Measurements from ENCODE around the gene ZBED3.
"Not testable (repeated sequence)": the region's sequence is repeated elsewhere in the genome, so short reads cannot be mapped to it uniquely, and the experiment has no call there.

Gene ZBED3

DNA sequence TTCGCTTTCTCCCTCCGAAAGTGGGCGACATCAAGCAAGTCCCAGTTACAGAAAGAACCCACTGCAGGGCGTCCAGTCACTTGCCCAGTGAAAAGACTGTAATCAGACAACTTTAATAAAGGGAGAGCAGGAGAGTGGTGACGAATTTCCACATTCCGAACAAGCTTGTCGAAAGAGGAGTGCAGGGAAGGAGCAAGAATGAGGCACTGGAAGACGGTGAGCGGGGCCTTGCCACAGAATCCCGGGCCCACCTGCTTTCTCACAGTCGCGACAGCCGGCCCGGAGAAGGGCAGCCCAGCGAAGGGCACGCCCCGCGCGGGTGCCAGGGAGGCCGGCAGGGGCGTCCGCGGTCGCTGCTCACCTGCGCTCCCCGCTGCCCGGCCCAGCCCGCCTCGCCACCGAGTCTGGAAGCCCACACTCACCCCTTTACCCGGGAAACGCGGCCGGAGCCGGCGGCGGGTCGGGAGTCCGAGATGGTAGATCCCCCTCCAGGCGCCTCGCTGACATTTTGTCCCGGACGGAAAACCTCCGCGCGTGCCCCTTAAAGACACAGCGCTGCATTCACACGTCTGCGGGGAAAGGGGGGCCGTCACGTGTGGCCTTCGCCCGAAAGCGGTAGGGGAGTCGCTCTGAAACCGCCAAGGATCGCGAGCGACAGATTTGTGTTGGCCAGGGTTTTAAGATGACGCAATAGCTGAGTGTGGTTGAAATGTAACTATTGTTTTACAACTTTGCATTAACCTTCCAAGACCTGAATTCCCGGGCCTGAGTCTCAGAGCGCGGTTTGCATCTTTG, at the start of gene ZBED3:
TSS of gene ZBED3 (minus strand) at position 597 of the 795 bp plus-strand sequence. CDS start 9,407 bp downstream, outside the sequence.
- DNase-seq: peak; percentile 50

DNA sequence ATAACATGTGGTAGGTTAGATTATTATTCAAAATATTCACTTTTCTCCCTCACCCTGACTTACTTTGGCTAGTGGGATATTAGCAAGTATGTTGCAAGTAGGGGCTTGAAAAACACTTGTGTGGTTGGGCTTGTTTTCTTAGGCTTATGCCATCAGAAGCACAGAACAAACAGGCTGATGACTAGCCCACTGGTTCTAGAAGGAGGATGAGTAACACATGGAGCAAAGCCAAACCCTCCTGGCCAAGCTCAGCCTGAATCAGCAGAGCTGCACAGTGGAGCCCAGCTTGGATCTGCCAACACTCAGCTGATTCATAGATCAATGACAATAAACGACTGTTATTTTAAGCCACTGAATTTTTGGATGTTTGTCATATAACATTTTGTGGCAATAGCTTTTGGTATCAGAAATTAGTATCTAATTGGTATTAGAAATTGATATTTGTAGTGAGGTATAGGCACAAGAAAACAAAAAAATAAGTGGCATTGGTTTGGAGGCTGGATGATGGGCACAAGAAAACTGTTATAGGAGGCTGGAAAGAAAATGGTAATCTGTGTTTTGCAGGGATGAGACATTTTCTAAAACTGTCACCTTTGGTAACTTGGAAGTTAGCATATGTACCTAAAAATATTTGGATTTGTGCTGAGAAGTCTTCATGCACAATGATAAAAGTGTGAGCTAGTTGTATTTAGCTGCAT, 46.1 kb upstream of the ZBED3 start:
- no peak for DNase-seq

GRCh38 chr5:77131361-77131760, 44.3 kb upstream of the ZBED3 start:
- DNase-seq: no peak

GRCh38 chr5:77129391-77129990, 42.4 kb upstream of the ZBED3 start:
- DNase-seq: peak; percentile 3

- no peak for DNase-seq
Measured at GRCh38 chr5:77128411-77129061, 41.5 kb upstream of the ZBED3 start.

- no peak for DNase-seq
Measured at GRCh38 chr5:77123057-77123456, 36.0 kb upstream of the ZBED3 start.

DNA sequence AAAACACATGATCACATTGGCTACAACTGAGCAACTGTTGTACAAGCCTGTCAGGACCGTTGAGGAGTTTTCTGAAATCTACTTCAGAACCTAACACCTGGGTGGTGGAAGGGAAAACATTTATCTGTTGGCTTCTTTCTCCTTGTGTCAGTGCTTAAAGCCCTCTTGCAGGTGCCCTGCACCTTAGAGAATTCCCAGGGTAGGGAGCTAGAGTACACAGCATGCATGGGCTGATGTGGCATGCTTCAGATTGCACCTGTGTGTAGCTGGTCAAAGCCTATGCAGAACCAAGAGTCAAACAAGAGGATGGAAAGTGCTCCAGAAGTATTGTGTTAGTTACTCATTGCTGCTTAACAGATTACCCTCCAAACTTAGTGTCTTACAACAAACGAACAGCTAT, 33.6 kb upstream of the ZBED3 start:
- DNase-seq: no peak

GRCh38 chr5:77120086-77120485, 33.0 kb upstream of the ZBED3 start:
- DNase-seq: no peak

DNA sequence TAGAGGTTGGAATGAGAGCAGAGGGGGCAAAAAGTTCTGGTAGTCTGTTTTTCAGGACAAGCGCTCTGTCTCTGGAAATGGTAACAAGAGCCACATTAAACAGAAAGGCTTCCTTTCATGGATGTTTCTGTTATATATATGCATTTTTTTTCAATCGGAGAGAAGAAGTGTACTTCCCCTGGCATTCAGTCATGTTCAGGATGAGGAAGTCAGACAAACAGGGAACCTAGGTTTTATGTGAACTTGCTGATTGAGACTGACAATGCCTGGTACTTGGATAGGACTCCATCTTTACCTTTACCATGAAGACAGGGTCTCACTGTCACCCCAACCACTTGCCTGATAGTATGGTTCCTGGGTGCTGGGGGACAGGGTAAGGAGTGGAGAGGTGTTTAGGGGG, 30.1 kb upstream of the ZBED3 start:
- no peak for DNase-seq

GRCh38 chr5:77107035-77107434, 19.9 kb upstream of the ZBED3 start:
- DNase-seq: not testable (repeated sequence)

DNA sequence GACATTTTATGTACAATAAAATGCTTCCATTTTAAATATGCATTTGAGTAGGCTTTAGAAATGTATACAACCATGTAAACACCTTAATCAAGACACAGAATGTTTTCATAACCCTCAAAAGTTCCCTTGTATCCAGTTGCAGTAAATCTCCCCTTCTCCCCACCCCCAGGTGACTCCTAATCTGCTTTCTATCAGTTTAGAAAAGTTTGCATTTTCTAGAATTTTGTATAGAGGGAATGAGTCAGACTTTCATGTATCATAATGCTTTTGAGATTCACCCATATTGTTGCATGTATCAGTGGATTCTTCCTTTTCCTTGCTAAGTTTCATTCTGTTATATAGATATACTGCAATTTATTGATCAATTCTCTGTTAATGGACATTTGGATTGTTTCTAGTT, 17.7 kb upstream of the ZBED3 start:
- no peak for DNase-seq

DNA sequence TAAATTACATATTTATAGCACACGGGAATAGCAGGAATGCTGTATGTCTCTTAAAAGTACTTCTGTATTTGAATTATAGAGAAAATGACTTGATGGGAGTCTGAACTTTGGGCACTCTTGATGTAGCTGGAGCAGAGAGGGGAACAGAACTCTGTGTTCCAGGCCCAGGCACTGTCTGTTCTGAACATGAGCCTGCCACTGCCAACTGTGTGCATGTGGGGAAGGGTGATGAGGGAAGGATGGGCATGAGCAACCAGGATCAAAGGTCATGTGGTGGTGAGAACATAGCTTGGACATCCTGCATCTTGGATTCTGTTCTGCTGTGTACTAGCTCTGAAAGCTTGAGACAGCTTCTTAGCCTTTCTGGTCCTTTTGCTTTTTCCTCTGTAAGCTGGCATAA, 16.4 kb upstream of the ZBED3 start:
- no peak for DNase-seq

DNA sequence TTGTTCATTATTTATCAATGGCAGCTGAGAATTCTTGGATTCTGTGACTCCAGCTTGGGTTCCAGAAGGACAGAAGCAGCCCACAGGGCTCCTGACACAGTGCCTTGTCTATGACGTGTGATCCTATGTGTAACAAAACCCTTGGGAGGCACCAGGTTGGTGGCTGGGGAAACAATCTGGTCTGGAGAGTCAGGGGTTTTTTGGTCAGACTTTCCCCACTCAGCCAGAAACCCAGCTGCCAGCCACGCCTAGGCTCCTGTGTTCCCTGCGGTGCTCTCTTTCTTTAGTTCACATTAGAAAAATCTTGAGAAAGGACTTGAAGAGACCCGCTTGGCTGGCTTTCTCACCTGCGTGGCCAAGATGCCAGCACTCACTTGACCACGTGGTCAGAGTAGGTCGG, 15.5 kb upstream of the ZBED3 start:
- no peak for DNase-seq

DNA sequence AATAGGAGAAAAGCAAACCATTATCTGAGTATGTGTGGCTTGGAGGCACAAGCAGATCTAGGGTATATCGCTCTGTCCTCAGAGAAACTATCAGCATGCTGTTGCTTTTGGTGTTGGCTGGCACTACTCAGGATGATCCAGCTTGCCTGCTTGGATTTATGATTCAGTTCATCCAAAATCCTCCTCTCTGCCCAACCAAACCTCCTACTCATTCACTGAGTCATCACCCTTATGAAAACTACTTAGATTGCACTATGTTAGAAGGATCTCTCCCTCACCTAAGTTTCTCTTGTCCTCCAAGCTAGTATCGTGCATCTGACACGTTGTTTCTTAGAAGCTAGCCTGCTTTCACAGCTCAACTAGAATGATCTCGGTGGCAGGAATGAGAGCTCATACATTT, 14.2 kb upstream of the ZBED3 start:
- no peak for DNase-seq

- no peak for DNase-seq
Measured at GRCh38 chr5:77095189-77095588, 8.1 kb upstream of the ZBED3 start.

DNA sequence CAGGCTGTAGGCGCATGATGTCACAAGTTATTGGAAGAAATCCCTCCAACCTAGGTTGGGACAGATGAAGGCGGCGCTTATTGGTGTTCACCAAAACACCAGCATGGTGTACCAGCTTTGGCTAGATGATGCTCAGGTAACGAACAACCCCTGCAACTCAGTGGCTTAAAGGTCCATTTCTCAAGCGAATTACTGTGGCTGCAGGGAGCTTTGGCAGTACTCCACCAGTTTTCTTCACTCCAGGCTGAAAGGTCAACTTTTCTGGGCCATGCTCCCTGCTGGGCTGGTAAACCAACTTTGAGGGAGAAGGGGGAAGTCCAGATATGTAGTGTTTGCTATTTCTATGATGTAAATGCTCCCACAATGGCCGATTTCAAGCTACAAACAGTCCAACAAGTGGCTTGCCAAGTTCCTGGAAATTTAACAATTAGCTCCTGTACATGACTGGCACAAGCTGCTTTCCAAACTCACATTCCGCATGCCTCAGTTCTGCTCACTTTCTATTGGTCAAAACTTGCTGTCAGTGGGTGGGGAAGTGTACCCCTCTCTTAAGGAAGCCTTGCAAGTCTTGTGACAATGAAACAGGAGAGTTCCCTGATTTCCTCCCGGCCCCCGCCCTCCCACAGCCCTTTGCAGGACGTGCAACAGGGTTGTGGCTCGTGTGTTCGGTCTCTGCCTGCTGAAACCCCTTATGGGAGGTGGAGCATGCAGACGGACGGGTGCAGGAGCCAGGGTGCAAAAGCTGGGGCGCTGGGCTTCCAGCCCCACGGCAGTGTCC, 588 bp upstream of the ZBED3 start:
- DNase-seq: no peak

- DNase-seq: no peak
Measured at GRCh38 chr5:77086368-77086688, 757 bp downstream of the ZBED3 start.

DNA sequence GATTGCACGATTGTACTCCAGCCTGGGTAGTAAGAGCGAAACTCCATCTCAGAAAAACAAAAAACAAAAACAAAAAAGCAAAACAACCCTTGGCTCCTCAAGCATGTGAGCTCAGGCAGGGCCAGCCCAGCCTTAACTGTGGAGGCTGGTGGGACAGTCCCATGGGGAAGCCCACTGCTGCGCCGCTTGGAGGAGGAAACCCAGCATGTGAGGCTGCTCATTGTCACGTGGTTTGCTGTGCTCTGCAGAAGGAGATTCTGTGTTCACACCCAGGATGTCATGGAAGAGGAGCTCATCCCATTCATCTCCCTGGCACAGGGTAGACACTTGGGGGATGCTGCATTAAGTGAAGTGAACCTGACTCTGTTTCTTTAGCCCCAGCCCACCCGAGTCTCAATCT, 4.0 kb downstream of the ZBED3 start:
- no peak for DNase-seq

- no peak for DNase-seq
Measured at GRCh38 chr5:77082280-77082679, 4.8 kb downstream of the ZBED3 start.

GRCh38 chr5:77080905-77081304, 6.2 kb downstream of the ZBED3 start:
- no peak for DNase-seq

GRCh38 chr5:77080479-77080878, 6.6 kb downstream of the ZBED3 start:
- not testable (repeated sequence) for DNase-seq

GRCh38 chr5:77077829-77078176, 9.3 kb downstream of the ZBED3 start:
- DNase-seq: no peak

All from stimulated activated CD4-positive, alpha-beta T cell treated with anti-CD3 and anti-CD28 coated beads, Interleukin-4, amount 100 ng/mL, for 1 hour (primary cell).